ENCODE measurements around the gene ADAP1.
A peak's percentile ranks its signal among the peaks of the same experiment; 100 is the strongest.

ADAP1 gene

DNA sequence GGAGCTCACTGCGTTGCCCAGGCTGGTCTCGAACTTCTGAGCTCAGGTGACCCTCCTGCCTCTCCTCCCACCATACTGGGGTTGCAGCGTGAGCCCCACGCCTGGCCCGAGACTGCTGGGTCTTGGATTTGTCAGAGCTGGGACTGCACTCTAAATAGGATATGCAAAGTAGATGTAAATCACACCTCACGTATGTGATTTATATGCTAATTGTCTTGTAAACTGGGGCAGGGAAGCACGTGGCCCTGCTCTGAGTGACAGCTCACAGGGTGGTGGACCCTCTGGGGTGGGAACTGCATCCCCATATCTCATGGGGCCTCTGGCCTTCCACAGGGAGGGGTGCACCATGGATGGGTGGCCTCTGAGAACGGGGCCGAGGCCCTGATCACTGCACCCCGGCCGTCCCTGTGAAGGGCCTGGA lies 44.0 kb downstream of the ADAP1 start:
- TF ChIP-seq CTCF (IDR thresholded peaks at IDR 0.05): no peak

GRCh38 chr7:909358-910329 lies 44.8 kb downstream of the ADAP1 start:
- TF ChIP-seq CTCF (IDR thresholded peaks at IDR 0.05): no peak

DNA sequence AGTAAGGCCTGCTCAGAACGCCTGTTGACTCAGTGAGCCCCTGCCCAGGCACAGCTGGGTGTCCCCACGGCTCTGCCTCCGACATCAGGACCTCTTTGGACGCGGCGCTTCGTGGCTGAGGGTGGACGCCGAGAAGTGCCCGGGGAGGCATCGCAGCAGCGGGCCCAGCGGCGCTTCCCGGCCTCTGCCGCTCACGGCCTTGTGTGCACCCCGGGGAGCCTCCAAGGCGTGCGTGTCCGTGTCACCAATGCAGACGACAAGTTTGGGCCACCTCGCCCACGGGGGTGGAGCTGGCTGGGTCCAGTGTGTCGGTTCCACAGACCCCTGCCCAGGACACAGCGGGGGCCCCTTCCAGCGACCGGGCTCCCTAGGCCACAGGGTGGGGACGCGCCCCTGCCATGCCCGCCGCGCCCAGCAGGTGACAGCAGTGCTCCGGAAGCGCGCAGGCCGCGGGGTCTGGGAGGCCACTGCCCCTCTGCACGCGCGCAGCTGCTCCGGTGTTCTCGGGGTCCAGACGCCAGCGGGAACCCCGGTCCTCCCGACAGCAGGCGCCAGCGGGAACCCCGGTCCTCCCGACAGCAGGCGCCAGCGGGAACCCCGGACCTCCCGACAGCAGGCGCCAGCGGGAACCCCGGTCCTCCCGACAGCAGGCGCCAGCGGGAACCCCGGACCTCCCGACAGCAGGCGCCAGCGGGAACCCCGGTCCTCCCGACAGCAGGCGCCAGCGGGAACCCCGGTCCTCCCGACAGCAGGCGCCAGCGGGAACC lies 45.7 kb downstream of the ADAP1 start:
- TF ChIP-seq CTCF (IDR thresholded peaks at IDR 0.05): peak; percentile 83

DNA sequence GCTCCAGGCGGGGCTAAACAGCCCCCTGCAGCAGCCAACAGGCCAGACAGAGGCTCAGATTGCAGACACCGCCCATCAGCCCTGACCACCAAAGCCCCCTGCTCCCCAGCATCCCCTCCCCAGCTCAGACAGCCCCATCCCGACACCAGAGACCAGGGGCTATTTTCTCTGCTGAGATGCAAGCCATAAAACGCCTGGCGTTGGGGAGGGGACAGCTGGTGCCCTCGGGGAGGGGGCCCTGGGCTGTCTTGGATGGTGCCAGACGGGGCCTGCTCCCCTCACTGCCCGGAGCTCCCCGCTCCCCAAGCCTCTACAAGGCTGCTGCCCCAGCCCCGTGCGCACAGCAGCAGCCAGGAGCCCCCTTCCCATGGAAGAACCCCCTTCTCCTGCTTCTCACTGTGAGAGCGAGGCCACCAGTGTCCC lies 46.3 kb downstream of the ADAP1 start:
- TF ChIP-seq CTCF (IDR thresholded peaks at IDR 0.05): no peak

DNA sequence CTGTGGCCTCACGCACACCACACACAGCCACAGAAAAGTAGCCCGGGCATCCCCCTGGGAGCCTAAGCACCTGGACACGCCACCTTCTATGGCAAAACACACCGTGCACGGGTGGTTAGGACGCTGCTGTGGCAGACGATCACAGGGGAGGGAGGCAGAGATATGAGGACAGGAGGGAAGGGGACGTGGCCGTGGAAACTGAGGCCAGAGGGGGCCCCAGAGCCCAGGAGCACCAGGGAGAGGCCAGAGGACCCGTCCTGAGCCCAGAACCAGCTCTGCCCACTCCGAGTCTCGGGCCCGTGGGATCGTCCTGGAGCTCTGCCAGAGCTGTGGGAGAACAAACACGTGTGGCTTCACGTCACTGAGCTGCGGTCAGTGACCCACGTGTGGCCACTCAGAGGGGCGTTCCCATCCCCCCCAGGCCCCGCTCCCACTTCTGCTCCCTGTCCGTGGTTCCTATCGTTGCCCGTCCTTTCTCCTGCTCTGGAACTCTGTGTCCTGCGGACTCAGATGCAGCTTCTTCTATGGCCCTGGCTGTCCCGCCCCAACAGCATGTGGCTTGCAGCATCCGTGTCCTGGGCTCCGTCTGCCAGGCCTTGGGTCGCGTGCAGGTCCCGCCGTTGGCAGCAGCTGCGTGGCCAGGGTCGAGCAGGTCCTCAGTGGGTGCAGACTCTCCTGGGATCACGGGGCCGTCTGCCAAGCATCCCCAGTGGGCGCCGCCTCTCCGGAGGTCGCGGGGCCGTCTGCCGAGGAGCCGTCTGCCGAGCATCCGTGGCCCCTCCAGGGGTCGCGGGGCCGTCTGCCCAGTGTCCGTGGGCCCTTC lies 47.1 kb downstream of the ADAP1 start:
- TF ChIP-seq CTCF (IDR thresholded peaks at IDR 0.05): no peak

- TF ChIP-seq CTCF (IDR thresholded peaks at IDR 0.05): no peak
Measured at GRCh38 chr7:906776-907157, 47.7 kb downstream of the ADAP1 start.

DNA sequence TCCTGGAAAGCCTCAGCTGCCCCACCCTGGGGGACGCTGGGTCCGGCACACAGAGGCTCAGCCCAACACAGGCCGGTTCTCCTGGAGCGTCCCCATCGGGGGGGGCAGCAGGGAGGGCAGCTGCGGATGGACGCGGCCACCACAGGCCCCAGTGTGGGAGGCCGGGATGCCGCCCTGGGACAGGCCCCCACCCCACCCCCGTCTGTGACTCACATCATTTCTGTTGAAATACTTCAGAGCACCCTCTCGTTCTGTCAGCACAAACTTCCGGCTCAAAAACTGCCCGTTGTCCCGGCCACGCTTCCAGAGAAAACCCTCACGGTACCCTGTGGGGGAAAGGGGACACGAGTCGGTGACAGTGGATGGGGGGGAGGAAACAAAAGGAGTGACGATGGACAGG lies 49.6 kb downstream of the ADAP1 start:
- no peak for TF ChIP-seq CTCF (IDR thresholded peaks at IDR 0.05)

All from LNCAP (cell line).